Measurements from ENCODE around the gene MATK. TPM values are rescaled to one million over a fixed set of nuclear protein-coding genes. Genes with fewer than 3 reads are reported as not detected.
"Not testable (repeated sequence)": the region's sequence is repeated elsewhere in the genome, so short reads cannot be mapped to it uniquely, and the experiment has no call there.

Gene MATK
- polyA plus RNA-seq, 1 donor from 2014 or later: 2.6 TPM

GRCh38 chr19:3757705-3758104 lies 28.5 kb downstream of the MATK start:
- H3K79me2 ChIP-seq (replicated peaks; ENCODE audit: insufficient read depth, low read length); H3K36me3 ChIP-seq (ENCODE audit: insufficient read depth, low read length); H3K9me2 ChIP-seq (ENCODE audit: insufficient read depth, low read length); H3F3A ChIP-seq (ENCODE audit: insufficient read depth, low read length, poor library complexity, severe bottlenecking); H3K9me3 ChIP-seq (ENCODE audit: low read length); H3K4me3 ChIP-seq (ENCODE audit: low read length); H2AFZ ChIP-seq (ENCODE audit: low read depth, low read length); H3K9ac ChIP-seq (ENCODE audit: low read length); H3K27ac ChIP-seq (ENCODE audit: low read length); H3K4me2 ChIP-seq (ENCODE audit: low read length); H3K27me3 ChIP-seq (ENCODE audit: insufficient read depth, low read depth, low read length); H4K20me1 ChIP-seq (ENCODE audit: insufficient read depth): not testable (repeated sequence)

DNA sequence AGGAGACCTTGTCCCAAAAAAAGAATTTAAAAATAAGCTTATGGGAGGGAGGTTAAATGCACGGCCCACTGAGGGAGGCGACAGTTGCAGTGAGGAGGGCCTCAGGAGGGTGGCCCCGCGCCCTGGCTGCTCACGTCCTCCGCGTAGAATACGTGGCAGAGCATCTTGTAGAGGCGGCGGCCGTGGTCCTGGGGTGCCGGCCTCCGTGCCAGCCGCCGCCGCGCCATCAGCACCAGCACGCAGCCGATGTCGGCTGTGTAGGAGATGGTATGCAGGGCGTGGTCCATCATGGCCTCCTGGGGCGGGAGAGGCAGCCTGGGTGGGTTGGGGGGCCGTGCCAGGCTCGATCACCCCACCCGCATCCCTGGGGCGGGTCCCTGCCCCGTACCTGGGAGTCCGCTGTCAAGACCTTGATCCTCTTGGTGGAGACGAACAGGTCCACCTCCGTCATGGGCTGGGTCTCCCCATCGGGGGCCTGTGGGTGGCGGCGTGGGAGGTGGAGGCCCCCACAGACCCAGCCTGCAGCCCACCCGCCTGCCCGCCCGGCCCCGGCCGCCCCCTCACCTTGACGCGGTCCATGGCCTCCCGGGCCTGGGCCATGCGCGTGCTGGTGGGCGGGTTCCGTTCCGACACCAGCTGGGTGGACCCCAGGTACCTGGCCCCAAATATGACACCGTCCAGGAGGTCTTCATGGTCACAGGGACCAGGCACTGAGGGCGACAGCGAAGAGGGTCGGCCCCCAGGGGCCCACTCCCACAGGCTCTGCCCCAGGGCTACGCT lies 32.4 kb downstream of the MATK start:
- Histone ChIP-seq H3K4me2 (ENCODE audit: low read length) (no peak overlapping the region), H3K4me3 (ENCODE audit: low read length) (no peak overlapping the region), H3K36me3 (ENCODE audit: insufficient read depth, low read length) (no peaks in the 10 kb centered on the region), H3K27me3 (ENCODE audit: insufficient read depth, low read depth, low read length) (no peaks in the 10 kb centered on the region), H3K9me3 (ENCODE audit: low read length) (no peaks in the 10 kb centered on the region), H2AFZ (ENCODE audit: low read depth, low read length) (no peak overlapping the region), H3K27ac (ENCODE audit: low read length) (no peak overlapping the region), H3K9ac (ENCODE audit: low read length) (no peak overlapping the region), H3K9me2 (ENCODE audit: insufficient read depth, low read length) (no peaks in the 10 kb centered on the region), H3F3A (ENCODE audit: insufficient read depth, low read length, poor library complexity, severe bottlenecking) (no peaks in the 10 kb centered on the region), H3K79me2 (replicated peaks; ENCODE audit: insufficient read depth, low read length) (no peaks in the 10 kb centered on the region), H4K20me1 (ENCODE audit: insufficient read depth) (no peaks in the 10 kb centered on the region)
- TF ChIP-seq SMC3 (conservative IDR thresholded peaks at IDR 0.05; ENCODE audit: poor library complexity) (no peak), POLR2AphosphoS5 (IDR thresholded peaks at IDR 0.05) (no peak), EZH2 (IDR thresholded peaks at IDR 0.05; ENCODE audit: borderline replicate concordance, insufficient read depth, low read length, poor library complexity, severe bottlenecking) (no peak), RAD21 (conservative IDR thresholded peaks at IDR 0.05) (no peak)

- no peak overlapping the region for H3K27ac ChIP-seq (ENCODE audit: low read length)
- no peak overlapping the region for H3K4me2 ChIP-seq (ENCODE audit: low read length)
- H3F3A ChIP-seq (ENCODE audit: insufficient read depth, low read length, poor library complexity, severe bottlenecking): no peaks in the 10 kb centered on the region
- H3K9ac ChIP-seq (ENCODE audit: low read length): no peak overlapping the region
- H4K20me1 ChIP-seq (ENCODE audit: insufficient read depth): no peaks in the 10 kb centered on the region
- H3K9me2 ChIP-seq (ENCODE audit: insufficient read depth, low read length): no peaks in the 10 kb centered on the region
- H3K27me3 ChIP-seq (ENCODE audit: insufficient read depth, low read depth, low read length): no peaks in the 10 kb centered on the region
- TF ChIP-seq TAF1 (IDR thresholded peaks at IDR 0.05; ENCODE audit: low read depth): no peak
- TF ChIP-seq, protein P1, sequence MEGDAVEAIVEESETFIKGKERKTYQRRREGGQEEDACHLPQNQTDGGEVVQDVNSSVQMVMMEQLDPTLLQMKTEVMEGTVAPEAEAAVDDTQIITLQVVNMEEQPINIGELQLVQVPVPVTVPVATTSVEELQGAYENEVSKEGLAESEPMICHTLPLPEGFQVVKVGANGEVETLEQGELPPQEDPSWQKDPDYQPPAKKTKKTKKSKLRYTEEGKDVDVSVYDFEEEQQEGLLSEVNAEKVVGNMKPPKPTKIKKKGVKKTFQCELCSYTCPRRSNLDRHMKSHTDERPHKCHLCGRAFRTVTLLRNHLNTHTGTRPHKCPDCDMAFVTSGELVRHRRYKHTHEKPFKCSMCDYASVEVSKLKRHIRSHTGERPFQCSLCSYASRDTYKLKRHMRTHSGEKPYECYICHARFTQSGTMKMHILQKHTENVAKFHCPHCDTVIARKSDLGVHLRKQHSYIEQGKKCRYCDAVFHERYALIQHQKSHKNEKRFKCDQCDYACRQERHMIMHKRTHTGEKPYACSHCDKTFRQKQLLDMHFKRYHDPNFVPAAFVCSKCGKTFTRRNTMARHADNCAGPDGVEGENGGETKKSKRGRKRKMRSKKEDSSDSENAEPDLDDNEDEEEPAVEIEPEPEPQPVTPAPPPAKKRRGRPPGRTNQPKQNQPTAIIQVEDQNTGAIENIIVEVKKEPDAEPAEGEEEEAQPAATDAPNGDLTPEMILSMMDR (IDR thresholded peaks at IDR 0.05; ENCODE audit: poor library complexity, severe bottlenecking): no peak
- H3K4me3 ChIP-seq (ENCODE audit: low read length): no peak overlapping the region
- no peaks in the 10 kb centered on the region for H3K9me3 ChIP-seq (ENCODE audit: low read length)
- no peak overlapping the region for H2AFZ ChIP-seq (ENCODE audit: low read depth, low read length)
- H3K79me2 ChIP-seq (replicated peaks; ENCODE audit: insufficient read depth, low read length): no peaks in the 10 kb centered on the region
- H3K36me3 ChIP-seq (ENCODE audit: insufficient read depth, low read length): no peaks in the 10 kb centered on the region
These were observed 33.7 kb downstream of the MATK start for GRCh38 chr19:3752492-3752891.

DNA sequence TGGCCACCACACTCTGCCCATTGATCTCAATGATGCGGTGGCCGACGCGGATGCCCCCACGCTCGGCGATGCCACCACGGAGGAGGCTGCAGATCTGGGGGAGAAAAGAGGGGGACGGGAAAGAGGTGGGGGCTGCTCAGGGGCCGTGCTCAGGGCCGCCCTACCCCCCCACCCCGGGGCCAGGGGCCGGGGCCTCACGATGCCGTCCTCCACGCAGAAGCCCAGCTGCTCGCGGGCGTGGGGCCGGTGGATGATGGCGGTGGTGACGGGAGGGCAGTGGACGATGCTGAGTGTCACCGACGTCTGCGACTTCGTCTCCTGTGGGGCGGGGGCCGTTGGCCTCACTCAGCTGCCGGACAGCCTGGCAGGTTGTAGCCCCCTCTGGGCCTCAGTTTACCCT lies 34.9 kb downstream of the MATK start:
- H4K20me1 ChIP-seq (ENCODE audit: insufficient read depth): no peaks in the 10 kb centered on the region
- H3K36me3 ChIP-seq (ENCODE audit: insufficient read depth, low read length): no peaks in the 10 kb centered on the region
- no peak overlapping the region for H3K4me3 ChIP-seq (ENCODE audit: low read length)
- no peak overlapping the region for H3K4me2 ChIP-seq (ENCODE audit: low read length)
- H3K9ac ChIP-seq (ENCODE audit: low read length): no peak overlapping the region
- no peaks in the 10 kb centered on the region for H3F3A ChIP-seq (ENCODE audit: insufficient read depth, low read length, poor library complexity, severe bottlenecking)
- H2AFZ ChIP-seq (ENCODE audit: low read depth, low read length): no peak overlapping the region
- no peaks in the 10 kb centered on the region for H3K9me3 ChIP-seq (ENCODE audit: low read length)
- no peak for TF ChIP-seq EZH2 (IDR thresholded peaks at IDR 0.05; ENCODE audit: borderline replicate concordance, insufficient read depth, low read length, poor library complexity, severe bottlenecking)
- no peak for TF ChIP-seq RAD21 (conservative IDR thresholded peaks at IDR 0.05)
- TF ChIP-seq, protein P1 (IDR thresholded peaks at IDR 0.05; ENCODE audit: poor library complexity, severe bottlenecking): no peak
- TF ChIP-seq MXI1 (conservative IDR thresholded peaks at IDR 0.05; ENCODE audit: poor library complexity, severe bottlenecking): no peak
- no peak for TF ChIP-seq TAF1 (IDR thresholded peaks at IDR 0.05; ENCODE audit: low read depth)
- TF ChIP-seq SMC3 (conservative IDR thresholded peaks at IDR 0.05; ENCODE audit: poor library complexity): no peak
- no peak for TF ChIP-seq EP300 (conservative IDR thresholded peaks at IDR 0.05; ENCODE audit: poor library complexity, severe bottlenecking)
- no peak for TF ChIP-seq REST (IDR thresholded peaks at IDR 0.05; ENCODE audit: borderline replicate concordance)
- TF ChIP-seq POLR2AphosphoS5 (IDR thresholded peaks at IDR 0.05): no peak
- H3K27ac ChIP-seq (ENCODE audit: low read length): no peak overlapping the region
- H3K9me2 ChIP-seq (ENCODE audit: insufficient read depth, low read length): no peaks in the 10 kb centered on the region
- H3K27me3 ChIP-seq (ENCODE audit: insufficient read depth, low read depth, low read length): no peaks in the 10 kb centered on the region
- H3K79me2 ChIP-seq (replicated peaks; ENCODE audit: insufficient read depth, low read length): no peaks in the 10 kb centered on the region

Measured in neural cell (in vitro differentiated cells).